HEK293 (cell line): ENCODE data around the gene BICD1.

Experiments used
- ATF2 ChIP-seq: fragments of 450-650 bp; formaldehyde crosslinking; IDR thresholded peaks from 2 replicates; pipeline ENCODE4 v1.5.1; 2016; ENCODE audit warnings: missing biosample characterization, missing genetic modification characterization, low read depth
- BCL11A ChIP-seq: fragments of 450-650 bp; formaldehyde crosslinking; IDR thresholded peaks from 2 replicates; pipeline ENCODE4 v1.5.1; 2016; ENCODE audit warnings: low read depth, missing biosample characterization, missing genetic modification characterization
- KLF17 ChIP-seq: fragments of 450-650 bp; formaldehyde crosslinking; IDR thresholded peaks from 2 replicates; pipeline ENCODE4 v1.5.1; 2016; ENCODE audit warnings: missing biosample characterization, missing genetic modification characterization
- MEIS1 ChIP-seq: sonication (generic); formaldehyde crosslinking; IDR thresholded peaks from 2 replicates; pipeline ENCODE4 v1.8.1; 2022; ENCODE audit warnings: missing genetic modification reagents, mild to moderate bottlenecking, borderline replicate concordance
- OSR2 ChIP-seq: fragments of 450-650 bp; formaldehyde crosslinking; IDR thresholded peaks from 2 replicates; pipeline ENCODE4 v1.5.1; 2016; ENCODE audit warnings: missing biosample characterization, missing genetic modification characterization
- ZNF155 ChIP-seq: fragments of 450-650 bp; formaldehyde crosslinking; IDR thresholded peaks from 2 replicates; pipeline ENCODE4 v1.5.1; 2016; ENCODE audit warnings: missing biosample characterization, missing genetic modification characterization
- ZNF214 ChIP-seq: fragments of 450-650 bp; formaldehyde crosslinking; IDR thresholded peaks from 2 replicates; pipeline ENCODE4 v1.5.1; 2017; ENCODE audit warnings: missing biosample characterization, mild to moderate bottlenecking, missing genetic modification characterization, borderline replicate concordance
- ZNF510 ChIP-seq: fragments of 450-650 bp; formaldehyde crosslinking; IDR thresholded peaks from 2 replicates; pipeline ENCODE4 v1.5.1; 2018; ENCODE audit warnings: mild to moderate bottlenecking, missing genetic modification characterization, missing biosample characterization; ENCODE audit not compliant: insufficient replicate concordance
- ZNF548 ChIP-seq: fragments of 450-650 bp; formaldehyde crosslinking; IDR thresholded peaks from 2 replicates; pipeline ENCODE4 v1.5.1; 2016; ENCODE audit warnings: missing biosample characterization, missing genetic modification characterization
- ZNF623 ChIP-seq: fragments of 450-650 bp; formaldehyde crosslinking; IDR thresholded peaks from 2 replicates; pipeline ENCODE4 v1.5.1; 2016; ENCODE audit warnings: missing biosample characterization, missing genetic modification characterization
- ZNF785 ChIP-seq: fragments of 450-650 bp; formaldehyde crosslinking; IDR thresholded peaks from 2 replicates; pipeline ENCODE4 v1.5.1; 2016; ENCODE audit warnings: missing biosample characterization, missing genetic modification characterization
- ZNF837 ChIP-seq: fragments of 450-650 bp; formaldehyde crosslinking; IDR thresholded peaks from 2 replicates; pipeline ENCODE4 v1.5.1; 2016; ENCODE audit warnings: missing biosample characterization, missing genetic modification characterization
- TF ChIP-seq, protein P1 (sequence below): fragments of 450-650 bp; formaldehyde crosslinking; IDR thresholded peaks from 2 replicates; pipeline ENCODE4 v1.5.1; 2016; ENCODE audit warnings: missing biosample characterization, missing genetic modification characterization
- TF ChIP-seq, protein P2 (sequence below): fragments of 450-650 bp; formaldehyde crosslinking; IDR thresholded peaks from 2 replicates; pipeline ENCODE4 v1.5.1; 2016; ENCODE audit warnings: missing biosample characterization, missing genetic modification characterization

DNA sequence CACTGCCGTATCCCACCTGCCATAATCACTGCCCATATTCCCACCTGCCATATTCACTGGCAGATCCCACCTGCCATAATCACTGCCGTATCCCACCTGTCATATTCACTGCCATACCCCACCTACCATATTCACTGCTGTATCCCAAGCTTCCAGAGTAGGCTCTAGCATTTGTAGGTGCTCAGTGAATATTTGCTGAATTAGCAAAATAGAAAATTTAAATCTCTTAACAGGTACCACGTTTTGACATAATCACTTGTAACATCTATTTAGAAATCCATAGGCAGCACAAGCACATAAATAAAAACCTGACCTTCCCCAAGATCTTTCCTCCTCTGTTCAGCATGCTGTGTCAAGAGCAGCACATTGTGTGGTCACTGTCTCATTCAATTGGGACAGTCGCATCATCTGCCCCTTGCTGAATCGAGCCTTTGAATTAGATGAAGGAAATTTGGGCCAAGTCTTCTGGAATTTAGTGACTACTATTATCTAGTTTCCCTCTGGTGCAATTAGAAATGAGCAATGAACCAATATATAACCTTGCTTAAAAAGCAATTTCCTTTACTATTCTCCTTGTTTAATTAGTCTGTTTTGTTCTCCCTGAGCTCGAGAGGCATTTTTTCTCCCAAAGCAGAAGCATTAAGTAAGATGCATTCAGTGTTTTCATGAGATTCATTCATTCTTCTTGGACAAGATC lies 147.8 kb downstream of the BICD1 start:
- TF ChIP-seq, protein P1, sequence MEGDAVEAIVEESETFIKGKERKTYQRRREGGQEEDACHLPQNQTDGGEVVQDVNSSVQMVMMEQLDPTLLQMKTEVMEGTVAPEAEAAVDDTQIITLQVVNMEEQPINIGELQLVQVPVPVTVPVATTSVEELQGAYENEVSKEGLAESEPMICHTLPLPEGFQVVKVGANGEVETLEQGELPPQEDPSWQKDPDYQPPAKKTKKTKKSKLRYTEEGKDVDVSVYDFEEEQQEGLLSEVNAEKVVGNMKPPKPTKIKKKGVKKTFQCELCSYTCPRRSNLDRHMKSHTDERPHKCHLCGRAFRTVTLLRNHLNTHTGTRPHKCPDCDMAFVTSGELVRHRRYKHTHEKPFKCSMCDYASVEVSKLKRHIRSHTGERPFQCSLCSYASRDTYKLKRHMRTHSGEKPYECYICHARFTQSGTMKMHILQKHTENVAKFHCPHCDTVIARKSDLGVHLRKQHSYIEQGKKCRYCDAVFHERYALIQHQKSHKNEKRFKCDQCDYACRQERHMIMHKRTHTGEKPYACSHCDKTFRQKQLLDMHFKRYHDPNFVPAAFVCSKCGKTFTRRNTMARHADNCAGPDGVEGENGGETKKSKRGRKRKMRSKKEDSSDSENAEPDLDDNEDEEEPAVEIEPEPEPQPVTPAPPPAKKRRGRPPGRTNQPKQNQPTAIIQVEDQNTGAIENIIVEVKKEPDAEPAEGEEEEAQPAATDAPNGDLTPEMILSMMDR: no peak
- no peak for TF ChIP-seq ZNF785 (tag by site-specific recombination)
- no peak for TF ChIP-seq ZNF623 (tag by site-specific recombination)
- TF ChIP-seq, protein P2, sequence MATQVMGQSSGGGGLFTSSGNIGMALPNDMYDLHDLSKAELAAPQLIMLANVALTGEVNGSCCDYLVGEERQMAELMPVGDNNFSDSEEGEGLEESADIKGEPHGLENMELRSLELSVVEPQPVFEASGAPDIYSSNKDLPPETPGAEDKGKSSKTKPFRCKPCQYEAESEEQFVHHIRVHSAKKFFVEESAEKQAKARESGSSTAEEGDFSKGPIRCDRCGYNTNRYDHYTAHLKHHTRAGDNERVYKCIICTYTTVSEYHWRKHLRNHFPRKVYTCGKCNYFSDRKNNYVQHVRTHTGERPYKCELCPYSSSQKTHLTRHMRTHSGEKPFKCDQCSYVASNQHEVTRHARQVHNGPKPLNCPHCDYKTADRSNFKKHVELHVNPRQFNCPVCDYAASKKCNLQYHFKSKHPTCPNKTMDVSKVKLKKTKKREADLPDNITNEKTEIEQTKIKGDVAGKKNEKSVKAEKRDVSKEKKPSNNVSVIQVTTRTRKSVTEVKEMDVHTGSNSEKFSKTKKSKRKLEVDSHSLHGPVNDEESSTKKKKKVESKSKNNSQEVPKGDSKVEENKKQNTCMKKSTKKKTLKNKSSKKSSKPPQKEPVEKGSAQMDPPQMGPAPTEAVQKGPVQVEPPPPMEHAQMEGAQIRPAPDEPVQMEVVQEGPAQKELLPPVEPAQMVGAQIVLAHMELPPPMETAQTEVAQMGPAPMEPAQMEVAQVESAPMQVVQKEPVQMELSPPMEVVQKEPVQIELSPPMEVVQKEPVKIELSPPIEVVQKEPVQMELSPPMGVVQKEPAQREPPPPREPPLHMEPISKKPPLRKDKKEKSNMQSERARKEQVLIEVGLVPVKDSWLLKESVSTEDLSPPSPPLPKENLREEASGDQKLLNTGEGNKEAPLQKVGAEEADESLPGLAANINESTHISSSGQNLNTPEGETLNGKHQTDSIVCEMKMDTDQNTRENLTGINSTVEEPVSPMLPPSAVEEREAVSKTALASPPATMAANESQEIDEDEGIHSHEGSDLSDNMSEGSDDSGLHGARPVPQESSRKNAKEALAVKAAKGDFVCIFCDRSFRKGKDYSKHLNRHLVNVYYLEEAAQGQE (tag by site-specific recombination): no peak
- TF ChIP-seq ZNF155 (tag by site-specific recombination): no peak
- TF ChIP-seq ZNF837 (tag by site-specific recombination): no peak
- no peak for TF ChIP-seq ZNF548 (tag by site-specific recombination)
- TF ChIP-seq MEIS1: no peak
- no peak for TF ChIP-seq KLF17
- TF ChIP-seq ZNF214: no peak
- TF ChIP-seq ATF2 (tag by site-specific recombination): no peak
- TF ChIP-seq OSR2 (tag by site-specific recombination): no peak
- TF ChIP-seq BCL11A (tag by site-specific recombination): no peak
- TF ChIP-seq ZNF510 (tag by site-specific recombination): no peak
